Skin epidermis (tissue), 12 donors: Measurements from ENCODE around the gene SPSB1.
A peak's percentile ranks its signal among the peaks of the same experiment; 100 is the strongest.

Source experiments
- H3K27ac ChIP-seq, 21 experiments: fragments of 200-600 bp; sonication (generic) in 11 of 21; one replicate each; pipeline ENCODE4 v1.5.0; 2020; ENCODE audit warnings: mild to moderate bottlenecking in 3 of 21, inconsistent platforms in 2 of 21, moderate library complexity in 2 of 21
- H3K4me3 ChIP-seq, 7 experiments: fragments of 200-600 bp; sonication (generic) in 2 of 7; one replicate each; pipeline ENCODE4 v1.5.0; 2020; ENCODE audit warnings: inconsistent platforms in 2 of 7, mild to moderate bottlenecking in 2 of 7, moderate library complexity in 1 of 7

The SPSB1 gene

DNA sequence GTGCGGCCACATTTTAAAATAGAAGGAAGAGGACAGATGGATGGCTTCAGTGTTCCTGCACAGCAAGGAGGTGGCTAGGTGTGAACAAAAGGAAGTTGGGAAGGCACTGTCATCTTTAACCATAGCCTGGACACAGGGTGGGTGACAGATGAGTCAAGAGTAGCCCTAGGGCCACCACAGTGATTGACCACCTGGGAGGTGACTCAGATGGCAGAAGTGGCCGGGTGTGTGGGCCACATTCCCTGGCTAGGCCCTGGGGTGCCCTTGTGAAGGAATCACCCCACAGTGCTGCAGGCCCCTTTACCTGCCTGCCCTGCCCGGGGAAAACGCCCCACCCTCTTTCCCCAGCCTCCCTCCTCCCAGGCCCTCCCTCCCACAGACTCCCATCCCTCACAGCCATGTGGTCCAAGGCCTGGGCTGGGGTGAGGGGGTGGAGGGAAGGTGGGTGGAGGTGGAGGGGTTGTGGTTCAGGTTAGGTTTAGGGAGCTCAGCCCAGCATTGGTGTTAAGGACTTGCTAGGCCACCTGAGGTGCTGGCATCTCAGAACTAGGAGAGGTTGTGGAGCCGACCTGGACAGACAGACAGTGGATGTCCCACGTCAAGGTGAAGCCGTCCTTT lies 59.1 kb downstream of the SPSB1 start:
- Histone ChIP-seq H3K4me3 (no peak overlapping the region), H3K27ac (peak overlapping the region in 2 of 21 experiments; percentile 10 to 26)

DNA sequence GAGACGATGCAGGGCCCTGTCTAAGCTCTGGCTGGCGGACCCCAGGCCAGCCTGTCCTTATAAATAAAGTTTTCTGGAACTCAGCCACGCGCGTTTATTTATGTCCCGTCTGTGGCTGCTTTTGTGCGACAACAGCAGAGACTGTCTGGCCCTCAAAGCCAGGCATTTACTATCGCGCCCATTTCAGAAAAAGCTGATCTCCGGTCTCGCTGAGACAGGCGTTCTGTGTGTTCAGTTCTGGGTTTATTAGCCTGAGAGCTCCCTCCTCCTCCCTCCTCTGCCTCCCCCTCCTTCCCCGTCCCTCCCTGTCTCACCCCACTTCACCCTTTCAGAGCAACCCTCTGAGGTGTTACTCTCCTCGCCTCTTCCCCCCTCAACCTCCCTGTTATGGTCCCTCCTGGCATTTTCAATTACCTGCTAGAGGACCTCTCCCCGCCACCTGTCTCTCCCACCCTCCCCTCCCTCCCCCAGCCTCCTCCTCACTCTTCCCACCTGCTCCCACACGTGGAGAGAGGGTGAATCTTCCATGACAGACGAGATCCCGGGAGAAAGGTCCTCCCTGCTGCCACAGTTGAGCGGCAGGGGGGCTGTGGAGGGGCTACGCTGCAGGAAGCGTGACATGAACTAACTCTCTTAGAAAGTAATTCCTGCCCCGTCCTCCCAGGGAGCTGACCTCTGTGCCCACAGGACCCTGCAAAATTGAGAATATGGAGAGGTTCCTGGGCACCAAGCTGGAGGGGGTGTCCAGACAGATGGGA lies 59.9 kb downstream of the SPSB1 start:
- no peak overlapping the region for H3K4me3 ChIP-seq
- H3K27ac ChIP-seq = no peak overlapping the region

DNA sequence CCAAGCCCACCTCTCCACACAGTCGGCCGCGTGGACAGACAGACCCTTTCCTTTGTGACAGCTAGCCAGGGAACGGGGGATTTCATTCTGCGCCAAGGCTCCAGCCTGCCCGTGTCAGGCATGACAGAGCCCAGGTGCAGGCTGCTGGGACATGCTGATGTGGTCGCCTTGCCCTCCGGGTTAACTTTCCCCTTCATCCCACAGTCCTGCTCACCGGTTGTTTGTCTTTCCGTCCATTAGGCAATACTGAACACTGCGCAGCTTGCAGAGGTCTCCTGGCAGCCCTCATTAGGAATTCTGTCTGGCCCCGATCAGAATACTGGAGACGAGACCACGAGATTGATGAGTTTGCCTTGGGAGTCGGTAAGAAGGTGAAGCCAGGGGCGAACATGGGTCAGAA lies 62.8 kb downstream of the SPSB1 start:
- H3K27ac ChIP-seq = no peak overlapping the region
- H3K4me3 ChIP-seq = no peak overlapping the region

DNA sequence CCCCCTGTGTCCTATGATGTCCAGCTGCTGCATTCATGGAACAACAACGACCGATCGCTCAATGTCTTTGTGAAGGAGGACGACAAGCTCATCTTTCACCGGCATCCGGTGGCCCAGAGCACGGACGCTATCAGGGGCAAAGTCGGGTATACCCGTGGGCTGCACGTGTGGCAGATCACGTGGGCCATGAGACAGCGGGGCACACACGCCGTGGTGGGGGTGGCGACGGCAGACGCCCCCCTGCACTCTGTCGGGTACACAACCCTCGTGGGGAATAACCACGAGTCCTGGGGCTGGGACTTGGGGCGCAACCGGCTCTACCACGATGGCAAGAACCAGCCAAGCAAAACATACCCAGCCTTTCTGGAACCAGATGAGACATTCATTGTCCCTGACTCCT lies 63.3 kb downstream of the SPSB1 start:
- Histone ChIP-seq H3K4me3 (no peak overlapping the region), H3K27ac (no peak overlapping the region)

DNA sequence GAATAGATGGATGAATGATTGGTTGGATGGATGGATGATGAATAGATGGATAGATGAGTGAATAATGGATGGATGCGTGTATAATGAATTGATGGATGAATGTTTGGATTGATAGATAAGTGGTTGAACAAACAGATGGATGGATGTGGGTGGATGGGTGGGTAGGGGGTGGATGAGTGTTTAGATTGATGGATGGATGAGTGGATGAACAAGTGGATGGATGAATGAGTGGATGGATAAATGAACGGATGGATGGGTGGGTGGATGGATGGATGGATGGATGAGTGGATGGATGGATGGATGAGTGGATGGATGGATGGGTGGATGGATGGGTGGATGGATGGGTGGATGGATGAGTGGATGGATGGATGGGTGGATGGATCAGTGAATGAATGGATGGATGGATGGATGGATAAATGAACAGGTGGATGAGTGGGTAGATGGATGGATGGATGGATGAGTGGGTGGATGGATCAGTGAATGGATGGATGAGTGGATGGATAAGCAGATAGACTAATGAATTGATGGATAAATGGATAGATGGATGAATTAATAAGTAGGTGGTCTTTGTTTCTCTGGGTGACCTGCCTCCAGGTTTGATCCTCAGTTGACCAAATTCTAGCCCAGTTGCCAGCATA lies 64.3 kb downstream of the SPSB1 start:
- Histone ChIP-seq H3K4me3 (no peak overlapping the region), H3K27ac (no peak overlapping the region)

DNA sequence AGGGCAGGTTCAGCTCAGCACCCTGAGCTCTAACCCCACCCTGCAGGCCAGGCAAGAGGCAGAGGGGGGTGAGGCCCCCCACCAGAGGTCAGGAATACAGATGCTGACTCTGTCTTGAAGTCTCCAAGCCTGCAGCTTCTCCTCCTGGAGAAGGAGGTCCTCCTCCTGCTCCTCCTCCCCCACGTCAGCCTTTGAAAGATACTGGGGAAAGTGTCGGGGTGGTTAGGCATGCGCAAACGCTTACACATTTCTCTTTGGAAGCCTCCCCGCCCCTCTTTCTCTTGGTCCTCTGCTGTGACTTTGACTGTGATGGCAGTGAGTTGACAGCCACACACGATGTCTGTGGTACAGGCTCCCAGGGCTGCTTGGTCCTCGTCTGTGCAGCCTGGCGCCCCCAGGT lies 65.3 kb downstream of the SPSB1 start:
- H3K4me3 ChIP-seq = no peak overlapping the region
- H3K27ac ChIP-seq = no peak overlapping the region

DNA sequence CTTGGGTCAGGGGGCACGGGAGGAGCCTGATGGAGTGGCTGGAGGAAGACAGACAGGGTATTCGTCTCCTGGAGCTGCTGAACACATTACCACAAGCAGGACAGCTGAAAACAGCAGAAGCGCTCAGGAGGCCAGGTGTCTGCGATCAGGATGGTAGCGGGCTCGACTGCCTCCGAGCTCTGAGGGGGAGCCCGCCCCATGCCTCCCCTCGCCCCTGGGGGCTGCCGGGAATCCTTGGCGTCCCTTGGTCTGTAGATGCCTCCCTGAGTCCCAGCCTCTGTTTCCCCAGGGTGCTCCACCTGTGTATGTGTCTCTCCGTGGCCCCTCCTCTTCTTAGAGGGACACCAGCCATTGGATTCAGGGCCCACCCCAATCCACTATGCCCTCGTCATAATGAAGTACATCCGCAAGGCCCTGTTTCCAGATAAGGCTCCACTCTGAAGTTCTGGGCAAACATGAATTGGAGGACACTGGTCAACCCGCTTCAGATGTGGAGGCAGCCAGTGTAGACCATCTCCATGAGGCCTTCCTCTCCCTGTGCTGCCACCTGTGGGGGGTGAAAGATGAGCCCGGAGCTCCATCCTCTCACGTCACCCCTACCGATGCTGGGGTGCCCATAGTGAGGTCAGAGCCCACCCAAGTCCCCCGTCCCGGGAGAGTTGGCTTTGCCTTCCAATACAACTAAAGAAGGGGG lies 67.8 kb downstream of the SPSB1 start:
- Histone ChIP-seq H3K4me3 (no peak overlapping the region), H3K27ac (no peak overlapping the region)

DNA sequence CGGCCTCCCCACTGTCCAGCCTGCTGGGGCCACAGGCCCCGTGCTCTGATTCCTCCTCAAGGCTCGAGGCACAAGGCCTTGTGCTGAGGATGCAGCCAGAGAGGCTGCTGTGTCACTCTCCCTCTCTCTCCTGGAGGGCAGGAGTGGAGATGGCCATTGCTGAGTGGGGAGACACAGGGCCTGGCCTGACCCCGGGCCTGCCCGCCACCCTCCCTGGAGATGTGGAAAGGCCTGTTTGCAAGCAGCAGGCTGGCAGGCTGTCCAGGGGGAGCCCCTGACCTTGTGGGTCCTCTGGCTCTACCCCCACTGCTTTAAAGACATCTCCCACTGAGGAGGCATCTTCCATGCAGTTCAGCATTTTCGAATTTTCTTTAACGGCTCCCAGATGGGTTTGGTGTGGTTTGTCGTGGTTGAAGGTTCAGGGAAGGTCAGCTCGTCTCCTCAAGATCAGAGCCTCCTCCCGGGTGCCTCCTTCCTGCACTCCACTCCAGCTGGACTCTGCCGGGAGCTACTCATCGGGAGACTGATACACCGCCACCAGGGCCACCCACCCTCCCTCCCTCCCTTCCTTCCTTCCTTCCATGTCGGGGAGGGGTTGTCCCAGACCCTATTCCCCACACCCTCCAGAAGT lies 69.1 kb downstream of the SPSB1 start:
- Histone ChIP-seq H3K4me3 (no peak overlapping the region), H3K27ac (no peak overlapping the region)

DNA sequence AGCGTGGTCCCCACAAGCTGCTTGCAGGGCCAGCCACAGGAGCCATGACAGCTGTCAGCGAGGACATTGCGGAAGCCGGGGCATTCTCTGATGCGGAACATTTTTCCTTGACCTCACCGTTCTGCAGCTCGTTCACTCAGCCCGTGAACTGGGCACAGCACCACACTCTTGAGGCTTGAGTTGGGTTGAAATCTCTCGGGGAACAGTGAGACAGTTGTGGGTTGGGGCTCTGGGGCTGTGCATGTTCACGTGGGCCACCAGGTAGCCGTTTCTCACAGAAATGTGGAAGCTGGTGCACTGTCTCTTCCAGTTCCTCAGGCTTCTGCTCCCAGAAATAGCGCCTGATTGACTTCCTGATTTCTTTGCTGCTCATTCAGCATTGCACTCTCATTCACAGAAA lies 69.8 kb downstream of the SPSB1 start:
- no peak overlapping the region for H3K27ac ChIP-seq

DNA sequence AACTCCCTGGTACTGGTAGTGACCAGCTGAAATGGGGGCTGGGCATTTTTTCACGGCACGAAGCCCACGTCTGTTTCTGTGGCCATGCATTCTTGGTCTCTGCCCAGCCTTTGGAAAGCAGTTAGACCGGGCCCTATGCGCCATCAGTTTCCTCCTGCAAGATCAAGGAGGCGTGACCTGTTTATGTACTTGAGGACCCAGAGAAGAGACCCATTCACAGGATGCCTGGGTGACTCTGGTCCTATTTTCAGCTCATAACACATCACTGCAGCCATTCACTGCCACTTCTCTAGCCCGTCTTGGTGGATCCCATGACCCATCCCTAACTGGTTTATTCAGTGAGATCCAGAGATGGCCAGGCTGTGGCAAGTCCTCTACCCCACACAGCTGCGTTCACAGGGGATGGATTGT lies 70.4 kb downstream of the SPSB1 start:
- no peak overlapping the region for H3K27ac ChIP-seq
- H3K4me3 ChIP-seq = no peak overlapping the region

More for the DNA sequence above, 69.8 kb downstream of the SPSB1 start:
- H3K4me3 ChIP-seq = no peak overlapping the region

DNA sequence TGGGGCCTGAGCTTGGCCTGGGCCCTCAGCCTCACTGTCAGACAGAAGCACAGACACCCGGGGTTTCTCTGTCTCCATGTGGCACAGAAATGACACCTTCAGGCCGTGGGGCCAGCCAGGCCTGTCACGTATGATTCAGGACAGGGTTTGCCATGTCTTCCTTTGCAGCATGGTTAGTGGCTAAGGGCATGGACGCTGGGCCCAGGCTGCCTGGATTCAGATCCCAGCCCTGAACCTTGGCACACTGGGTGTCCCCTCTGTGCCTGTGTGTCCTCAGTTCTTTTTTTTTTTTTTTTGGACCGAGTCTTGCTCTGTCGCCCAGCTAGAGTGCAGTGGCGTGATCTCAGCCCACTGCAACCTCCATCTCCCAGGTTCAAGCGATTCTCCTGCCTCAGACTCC lies 73.6 kb downstream of the SPSB1 start:
- Histone ChIP-seq H3K27ac (no peak overlapping the region), H3K4me3 (no peak overlapping the region)

DNA sequence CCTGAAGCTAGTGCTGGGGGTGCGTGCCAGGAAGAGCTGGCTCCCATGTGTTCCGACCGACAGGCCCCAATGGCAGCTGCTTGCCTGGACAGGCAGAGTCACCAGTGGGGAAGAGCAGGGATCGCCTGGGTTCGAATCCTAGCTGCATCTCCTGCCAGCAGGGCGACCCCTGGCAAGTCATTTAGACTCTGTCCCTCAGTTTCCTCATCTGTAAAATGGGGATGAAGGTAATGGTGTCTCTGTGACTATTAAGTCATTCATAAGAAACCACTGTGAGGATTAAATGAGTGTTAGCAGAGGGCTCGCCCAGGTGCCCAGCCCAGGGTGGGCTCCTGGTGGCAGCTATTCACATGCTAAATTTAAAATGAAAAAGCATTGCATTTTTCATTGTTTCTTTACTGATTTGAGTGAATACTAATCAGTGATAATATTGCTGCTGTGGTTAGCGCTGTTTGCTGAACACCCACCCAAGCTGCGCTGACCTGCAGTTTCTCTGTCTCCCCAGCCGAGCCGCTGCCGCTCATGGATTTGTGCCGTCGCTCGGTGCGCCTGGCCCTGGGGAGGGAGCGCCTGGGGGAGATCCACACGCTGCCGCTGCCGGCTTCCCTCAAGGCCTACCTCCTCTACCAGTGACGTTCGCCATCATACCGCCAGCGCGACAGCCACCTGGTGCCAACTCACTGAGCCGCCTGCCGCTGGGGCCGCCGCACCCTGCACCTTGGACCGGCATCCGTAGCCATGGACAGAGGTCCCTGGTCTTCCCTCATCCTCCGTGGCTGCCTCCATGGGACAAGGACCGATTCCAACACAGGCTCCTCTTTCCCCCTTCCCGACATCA lies 74.5 kb downstream of the SPSB1 start:
- H3K27ac ChIP-seq = no peak overlapping the region

DNA sequence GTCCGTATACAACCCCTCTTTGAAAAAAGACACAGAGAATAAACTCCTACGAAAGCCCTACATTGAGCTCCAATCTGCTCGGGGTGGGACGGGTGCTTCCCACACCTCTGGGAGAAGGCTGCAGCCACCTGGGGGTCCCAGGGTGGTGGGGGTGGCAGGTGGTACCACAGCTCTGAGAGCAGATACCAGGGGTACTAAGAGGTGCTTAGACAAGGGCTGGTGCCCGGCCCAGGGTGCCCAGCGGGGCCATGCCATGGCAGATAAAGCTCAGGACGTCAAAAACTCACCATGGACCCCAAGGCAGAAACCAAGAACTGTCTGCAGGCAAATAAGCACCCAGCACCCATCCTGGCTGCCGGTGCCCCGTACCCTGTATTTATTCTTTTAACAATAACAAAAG lies 75.1 kb downstream of the SPSB1 start:
- H3K4me3 ChIP-seq = no peak overlapping the region
- H3K27ac ChIP-seq = no peak overlapping the region

More for the DNA sequence above, 74.5 kb downstream of the SPSB1 start:
- H3K4me3 ChIP-seq = no peak overlapping the region

DNA sequence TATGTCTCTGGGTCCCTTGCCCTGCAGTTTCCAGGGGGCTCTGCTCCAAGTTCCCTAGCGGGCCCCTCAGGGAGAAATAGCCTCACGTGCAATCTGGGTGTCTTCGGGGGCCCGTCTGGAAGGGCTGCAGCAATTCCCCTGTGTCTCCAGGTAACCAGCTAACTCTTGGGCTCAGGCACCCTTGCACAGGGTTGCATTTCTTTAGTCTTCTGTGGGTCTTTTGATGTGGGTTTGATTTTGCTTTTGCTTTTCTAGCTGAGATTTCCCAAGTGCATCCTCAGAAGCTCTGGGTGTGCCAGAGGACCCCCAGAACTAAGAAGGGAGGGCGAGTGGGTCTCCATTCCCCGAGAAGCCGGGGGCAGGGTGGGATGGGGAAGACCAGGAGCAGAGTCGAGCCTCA lies 75.7 kb downstream of the SPSB1 start:
- Histone ChIP-seq H3K4me3 (no peak overlapping the region), H3K27ac (no peak overlapping the region)

DNA sequence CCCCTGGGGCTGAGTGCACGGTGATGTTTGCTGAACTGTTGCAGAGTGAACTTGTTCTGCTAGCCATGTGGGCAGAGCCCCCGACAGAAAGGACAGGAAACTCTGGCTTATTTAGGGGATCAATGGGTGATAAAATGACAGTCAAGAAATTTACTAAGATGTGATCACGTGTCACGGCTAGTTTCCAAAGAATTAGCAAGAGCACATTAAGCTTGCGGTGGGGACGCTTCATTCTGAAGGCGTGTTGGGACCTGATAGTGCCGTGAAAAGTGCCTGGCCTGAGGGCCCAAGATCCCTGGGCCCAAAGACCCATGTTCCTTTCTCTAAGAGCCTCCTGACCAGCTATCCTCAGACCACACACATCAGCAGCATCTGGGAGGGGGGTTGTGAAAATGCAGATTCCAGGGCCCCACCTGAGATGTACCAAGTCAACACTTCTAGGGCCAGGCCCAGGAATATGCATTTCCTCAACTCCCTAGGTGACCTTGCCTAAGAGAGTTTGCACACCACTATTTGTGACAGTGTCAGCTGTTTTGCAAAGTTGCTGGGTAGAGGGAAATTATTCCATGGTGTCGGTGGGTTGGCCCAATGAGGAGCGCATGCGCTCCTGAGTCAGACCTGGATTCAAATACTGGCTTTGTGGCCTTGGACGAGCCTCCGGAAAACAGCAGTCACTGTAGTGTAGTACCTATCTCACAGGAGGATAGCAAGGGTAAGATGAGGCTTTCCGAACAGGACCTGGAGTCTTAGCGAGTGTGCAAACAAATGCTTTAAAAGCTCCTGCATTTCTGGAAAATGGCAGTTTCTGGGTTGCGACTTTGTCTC lies 77.5 kb downstream of the SPSB1 start:
- Histone ChIP-seq H3K27ac (no peak overlapping the region), H3K4me3 (no peak overlapping the region)

DNA sequence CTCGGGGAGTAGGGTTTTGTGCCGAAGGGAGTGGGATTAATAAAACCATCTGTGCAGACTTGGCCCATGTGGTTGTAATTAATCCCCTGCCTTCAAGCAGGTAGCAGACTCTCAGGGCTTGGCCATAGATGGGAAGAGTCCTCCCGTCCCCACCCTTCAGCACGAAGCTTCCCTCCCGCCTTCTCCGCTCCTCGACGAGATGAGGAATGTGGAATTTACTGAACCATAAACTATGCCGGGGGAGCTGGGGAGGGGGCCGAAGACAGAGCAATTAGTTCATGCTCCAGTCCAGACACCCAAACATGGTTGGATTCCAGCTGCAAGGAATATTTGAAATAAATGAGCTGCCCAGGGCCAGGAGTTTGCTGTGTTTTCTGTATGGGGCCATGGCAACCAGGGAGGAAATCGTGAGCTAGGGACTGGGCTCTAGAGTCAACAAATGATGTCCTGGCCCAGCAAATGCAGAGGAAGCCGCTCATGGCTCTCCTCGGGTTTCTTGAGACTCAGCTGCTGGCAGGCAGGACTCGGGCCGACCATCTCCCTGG lies 78.8 kb downstream of the SPSB1 start:
- Histone ChIP-seq H3K27ac (peak overlapping the region in 4 of 21 experiments; percentile 17 to 55 (median 28)), H3K4me3 (no peak overlapping the region)

DNA sequence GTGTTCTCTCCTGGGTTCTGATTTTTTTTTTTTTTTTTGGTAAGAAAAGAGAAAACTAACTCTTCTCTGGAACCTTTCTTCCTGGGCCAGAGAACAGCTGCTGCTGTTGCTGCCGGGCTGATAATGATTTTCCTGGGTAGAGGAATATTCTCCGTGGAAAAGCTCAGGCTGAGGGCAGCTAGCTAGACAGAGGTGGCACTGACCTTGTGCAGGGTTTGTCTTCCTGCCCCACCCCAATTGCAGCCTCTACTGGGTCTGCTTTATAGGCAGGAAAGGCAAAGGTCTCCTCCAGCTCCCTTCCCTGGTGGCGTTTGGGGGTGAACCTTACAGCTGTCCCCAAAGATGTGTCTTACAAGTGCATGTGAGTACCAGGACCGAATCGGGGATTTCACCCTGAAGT lies 79.3 kb downstream of the SPSB1 start:
- H3K27ac ChIP-seq = peak overlapping the region in 3 of 21 experiments; percentile 23 to 55 (median 32)

DNA sequence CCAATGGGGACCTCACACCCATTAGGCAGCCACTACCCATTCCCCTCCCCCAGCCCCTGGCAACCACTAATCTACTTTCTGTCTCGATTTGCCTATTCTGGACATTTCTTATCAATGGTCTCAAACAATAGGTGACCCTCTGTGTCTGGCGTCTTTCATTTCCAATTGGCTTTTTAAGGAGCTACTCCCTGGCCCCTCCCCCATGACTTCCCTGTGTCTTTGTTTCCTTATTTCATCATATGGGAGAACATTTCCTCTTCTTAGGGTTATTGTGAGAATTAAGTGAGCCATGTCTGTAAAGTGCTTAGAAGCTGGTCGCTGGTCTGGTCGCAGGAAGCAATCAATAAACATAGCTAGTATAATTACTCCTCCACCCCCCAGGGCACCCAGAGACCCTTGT lies 80.9 kb downstream of the SPSB1 start:
- Histone ChIP-seq H3K4me3 (no peak overlapping the region), H3K27ac (no peak overlapping the region)

More for the DNA sequence above, 79.3 kb downstream of the SPSB1 start:
- no peak overlapping the region for H3K4me3 ChIP-seq
